ENCODE results near the gene ZNF780B. TPM values are rescaled to one million over a fixed set of nuclear protein-coding genes. Genes with fewer than 3 reads are reported as not detected.

The ZNF780B gene
- total RNA-seq, result 10 to 100 TPM in 5 of 6 donors, 1 to 10 TPM in 1; 9.4 to 50.3 (median 20.9) TPM

- H3K27ac ChIP-seq, result peak within 1 kb of the TSS; percentile 60 to 81 (median 74)
- no peak for TF ChIP-seq CTCF (IDR thresholded peaks at IDR 0.05)
- TF ChIP-seq EP300 (IDR thresholded peaks at IDR 0.05), result no peak
- peak; percentile 30 to 52 for TF ChIP-seq POLR2AphosphoS5 (IDR thresholded peaks at IDR 0.05)
- peak in 2 of 4 donors; percentile 31 to 33 for TF ChIP-seq POLR2A (IDR thresholded peaks at IDR 0.05)
- WGBS, 2 donors, result 0 to 1% methylated on average over 14 to 41 of the region's 41 CpGs
- peak; percentile 78 to 85 for DNase-seq
- H3K4me1 ChIP-seq, result peaks cover 15 to 20% (median 17%) of the 10 kb centered on the region in 4 donors
- H3K36me3 ChIP-seq, result no peaks in the 10 kb centered on the region
- peak within 1 kb of the TSS; percentile 68 to 88 (median 82) for H3K4me3 ChIP-seq
- H3K9me3 ChIP-seq, result peaks cover 9 to 15% (median 11%) of the 10 kb centered on the region in 4 donors
- peak; percentile 91 to 95 for ATAC-seq (ENCODE audit: low FRiP score in 2 of 2)
- no peaks in the 10 kb centered on the region for H3K27me3 ChIP-seq
Observed at GRCh38 chr19:40055832-40056504, at the start of gene ZNF780B. Gene ZNF780B (minus strand): TSS chr19:40056231. CDS start chr19:40050332, 5,899 bp downstream.

GRCh38 chr19:40104754-40105153, 48.7 kb upstream of the ZNF780B start:
- no peak for ATAC-seq (ENCODE audit: low FRiP score in 2 of 2)
- H3K4me3 ChIP-seq, result no peak overlapping the region
- DNase-seq, result no peak
- TF ChIP-seq EP300 (IDR thresholded peaks at IDR 0.05) (no peak), POLR2AphosphoS5 (IDR thresholded peaks at IDR 0.05) (no peak), CTCF (IDR thresholded peaks at IDR 0.05) (no peak), POLR2A (IDR thresholded peaks at IDR 0.05) (no peak)
- 50 to 66% methylated on average over 1 of the region's 1 CpG for WGBS, 2 donors
- H3K27ac ChIP-seq, result no peak overlapping the region
- no peaks in the 10 kb centered on the region for H3K36me3 ChIP-seq
- no peaks in the 10 kb centered on the region for H3K27me3 ChIP-seq
- H3K9me3 ChIP-seq, result no peaks in the 10 kb centered on the region
- no peaks in the 10 kb centered on the region for H3K4me1 ChIP-seq

GRCh38 chr19:40103600-40103999, 47.6 kb upstream of the ZNF780B start:
- TF ChIP-seq POLR2AphosphoS5 (IDR thresholded peaks at IDR 0.05) (no peak), CTCF (IDR thresholded peaks at IDR 0.05) (no peak), EP300 (IDR thresholded peaks at IDR 0.05) (no peak), POLR2A (IDR thresholded peaks at IDR 0.05) (no peak)
- Histone ChIP-seq H3K4me3 (no peak overlapping the region), H3K36me3 (no peaks in the 10 kb centered on the region), H3K27ac (no peak overlapping the region), H3K4me1 (no peaks in the 10 kb centered on the region), H3K9me3 (no peaks in the 10 kb centered on the region), H3K27me3 (no peaks in the 10 kb centered on the region)
- DNase-seq (no peak), ATAC-seq (ENCODE audit: low FRiP score in 2 of 2) (no peak)
- 88 to 89% methylated on average over 4 of the region's 4 CpGs for WGBS, 2 donors

GRCh38 chr19:40101813-40102212, 45.8 kb upstream of the ZNF780B start:
- H3K9me3 ChIP-seq, result no peaks in the 10 kb centered on the region
- no peaks in the 10 kb centered on the region for H3K4me1 ChIP-seq
- WGBS, 2 donors, result 81 to 86% methylated on average over 1 of the region's 1 CpG
- no peak overlapping the region for H3K4me3 ChIP-seq
- H3K27me3 ChIP-seq, result no peaks in the 10 kb centered on the region
- no peak for TF ChIP-seq CTCF (IDR thresholded peaks at IDR 0.05)
- ATAC-seq (ENCODE audit: low FRiP score in 2 of 2) (no peak), DNase-seq (no peak)
- no peak overlapping the region for H3K27ac ChIP-seq
- no peaks in the 10 kb centered on the region for H3K36me3 ChIP-seq

- 91 to 100% methylated on average over 1 of the region's 1 CpG for WGBS, 2 donors
- H3K27ac ChIP-seq, result no peak overlapping the region
- H3K4me3 ChIP-seq, result no peak overlapping the region
- DNase-seq, result no peak
- ATAC-seq (ENCODE audit: low FRiP score in 2 of 2), result no peak
- no peaks in the 10 kb centered on the region for H3K9me3 ChIP-seq
- no peaks in the 10 kb centered on the region for H3K27me3 ChIP-seq
- H3K36me3 ChIP-seq, result no peaks in the 10 kb centered on the region
- H3K4me1 ChIP-seq, result peaks cover 10 to 18% (median 17%) of the 10 kb centered on the region in 4 donors
- TF ChIP-seq CTCF (IDR thresholded peaks at IDR 0.05), result no peak
- TF ChIP-seq POLR2AphosphoS5 (IDR thresholded peaks at IDR 0.05), result no peak
- TF ChIP-seq EP300 (IDR thresholded peaks at IDR 0.05), result no peak
- no peak for TF ChIP-seq POLR2A (IDR thresholded peaks at IDR 0.05)
Observed at GRCh38 chr19:40093416-40093815, 37.4 kb upstream of the ZNF780B start.
